Hepatocyte (in vitro differentiated cells): ENCODE data around the gene RNF166.

ENCODE experiments used
- EZH2phosphoT487 ChIP-seq: fragments of 200-600 bp; sonication (generic); IDR thresholded peaks from one replicate; pipeline ENCODE4 v1.6.1; 2018; ENCODE audit warnings: antibody characterized with exemption, mild to moderate bottlenecking, low read depth, moderate library complexity; ENCODE audit not compliant: unreplicated experiment, severe bottlenecking
- TF ChIP-seq, protein P1 (sequence below): fragments of 200-600 bp; sonication (generic); IDR thresholded peaks from 2 replicates; pipeline ENCODE4 v1.5.1; 2016; ENCODE audit warnings: antibody characterized with exemption, mild to moderate bottlenecking; ENCODE audit not compliant: poor library complexity

GRCh38 chr16:88722784-88723506 is 16.7 kb upstream of the RNF166 start:
- no peak for TF ChIP-seq EZH2phosphoT487
- TF ChIP-seq, protein P1, sequence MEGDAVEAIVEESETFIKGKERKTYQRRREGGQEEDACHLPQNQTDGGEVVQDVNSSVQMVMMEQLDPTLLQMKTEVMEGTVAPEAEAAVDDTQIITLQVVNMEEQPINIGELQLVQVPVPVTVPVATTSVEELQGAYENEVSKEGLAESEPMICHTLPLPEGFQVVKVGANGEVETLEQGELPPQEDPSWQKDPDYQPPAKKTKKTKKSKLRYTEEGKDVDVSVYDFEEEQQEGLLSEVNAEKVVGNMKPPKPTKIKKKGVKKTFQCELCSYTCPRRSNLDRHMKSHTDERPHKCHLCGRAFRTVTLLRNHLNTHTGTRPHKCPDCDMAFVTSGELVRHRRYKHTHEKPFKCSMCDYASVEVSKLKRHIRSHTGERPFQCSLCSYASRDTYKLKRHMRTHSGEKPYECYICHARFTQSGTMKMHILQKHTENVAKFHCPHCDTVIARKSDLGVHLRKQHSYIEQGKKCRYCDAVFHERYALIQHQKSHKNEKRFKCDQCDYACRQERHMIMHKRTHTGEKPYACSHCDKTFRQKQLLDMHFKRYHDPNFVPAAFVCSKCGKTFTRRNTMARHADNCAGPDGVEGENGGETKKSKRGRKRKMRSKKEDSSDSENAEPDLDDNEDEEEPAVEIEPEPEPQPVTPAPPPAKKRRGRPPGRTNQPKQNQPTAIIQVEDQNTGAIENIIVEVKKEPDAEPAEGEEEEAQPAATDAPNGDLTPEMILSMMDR = no peak
